ENCODE results near the gene KITLG.
"Not testable (repeated sequence)": the region's sequence is repeated elsewhere in the genome, so short reads cannot be mapped to it uniquely, and the experiment has no call there.

The KITLG gene

DNA sequence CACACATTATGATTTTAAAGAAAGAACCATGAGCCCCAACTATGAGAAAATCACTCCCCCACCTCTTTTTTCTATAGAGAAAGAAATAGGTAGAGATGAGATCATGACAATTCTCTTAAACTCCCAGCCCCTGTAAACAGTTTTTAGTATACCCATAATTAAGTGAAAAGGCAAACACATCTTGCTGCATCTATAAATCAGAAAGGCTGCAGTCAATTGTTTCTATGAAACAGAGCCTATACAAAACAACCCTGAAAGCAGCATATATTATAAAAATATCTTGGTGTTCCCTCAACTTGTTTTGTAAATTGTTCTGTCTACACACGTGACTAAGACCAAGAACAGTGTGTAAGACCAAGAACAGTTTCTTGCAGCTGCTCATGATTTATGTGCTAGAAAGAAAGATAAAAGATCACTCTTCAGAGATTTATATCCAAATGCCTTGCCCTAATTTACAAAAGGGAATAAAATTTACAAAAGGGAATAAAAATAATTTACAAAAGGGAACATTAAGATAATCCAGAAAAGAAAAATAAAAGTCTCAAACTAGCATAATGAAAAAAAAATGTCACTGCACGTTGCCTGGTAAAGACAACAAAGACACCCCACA lies 4.8 kb downstream of the KITLG start:
- no peak for DNase-seq

DNA sequence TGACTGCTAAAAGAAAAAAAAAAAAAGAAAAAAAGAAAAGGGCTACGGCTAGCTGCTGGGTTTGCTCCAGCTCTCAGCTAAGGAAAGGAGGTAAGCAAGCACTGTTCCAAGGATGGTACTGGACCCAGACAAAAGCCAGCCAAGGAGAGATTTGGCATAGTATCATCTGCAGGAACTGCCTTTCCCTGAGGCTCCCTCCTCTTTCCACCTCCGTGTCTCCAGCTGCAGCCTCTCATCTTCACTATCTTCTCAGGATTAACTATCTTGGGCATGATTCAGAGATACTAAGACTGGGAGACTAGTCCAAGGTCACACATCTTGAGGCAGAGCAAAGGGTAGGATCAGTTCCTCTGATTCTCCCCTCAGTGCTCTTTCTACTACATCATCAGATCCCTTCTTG lies 6.0 kb downstream of the KITLG start:
- no peak for DNase-seq

DNA sequence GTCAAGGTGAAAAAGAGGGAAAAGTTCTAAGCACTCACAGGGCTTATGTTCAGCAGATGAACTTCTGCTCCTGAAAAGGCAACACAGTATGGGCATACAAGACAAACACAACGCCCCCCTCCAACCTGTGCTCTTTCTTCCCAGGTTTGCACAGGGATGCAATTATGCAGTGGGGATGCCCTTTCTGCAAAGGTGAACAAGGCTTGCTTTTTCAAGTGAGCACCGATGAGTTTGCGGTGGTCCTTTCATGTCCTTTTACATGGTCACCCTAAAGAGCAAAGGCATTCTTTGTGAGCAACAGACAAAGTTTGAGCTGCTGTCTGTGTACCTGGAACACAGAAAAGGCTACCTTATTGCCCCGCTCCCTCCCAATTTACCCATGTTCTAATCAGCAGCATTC lies 6.7 kb downstream of the KITLG start:
- DNase-seq: no peak

DNA sequence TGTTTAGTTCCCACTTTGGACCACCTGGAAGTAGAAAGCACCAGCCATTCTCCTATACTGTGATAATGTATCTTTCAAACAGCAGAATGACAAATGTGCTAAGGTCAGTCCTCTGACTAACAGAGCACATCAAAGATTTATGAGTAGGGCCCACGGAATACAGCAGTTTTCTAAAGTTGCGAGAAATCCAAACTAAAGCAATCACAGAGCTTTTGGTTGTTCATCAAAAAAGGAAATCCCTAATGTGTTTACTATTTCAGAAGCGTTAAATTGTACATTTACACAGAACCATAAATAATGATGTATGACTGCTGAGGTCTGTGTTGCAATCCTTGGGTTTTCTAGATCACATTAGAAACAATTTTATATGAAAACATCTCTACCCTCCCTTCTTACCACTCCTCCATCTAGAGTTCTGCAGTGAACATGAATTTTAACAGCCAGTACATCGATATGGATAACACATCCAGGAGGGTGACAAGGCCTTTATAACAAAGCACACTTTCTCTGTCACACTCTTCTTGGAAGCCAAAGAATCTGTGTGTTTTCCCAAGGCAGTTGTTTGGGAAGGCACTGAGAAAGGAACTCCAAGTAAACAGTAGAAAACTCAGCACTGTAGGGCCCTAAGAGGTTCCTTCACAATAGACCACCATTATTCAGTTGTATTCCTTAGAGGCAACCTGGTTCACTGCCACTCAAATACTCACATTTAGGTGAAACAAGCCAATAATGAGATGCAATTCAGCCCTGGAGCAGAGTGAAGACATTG lies 7.3 kb downstream of the KITLG start:
- DNase-seq: no peak

DNA sequence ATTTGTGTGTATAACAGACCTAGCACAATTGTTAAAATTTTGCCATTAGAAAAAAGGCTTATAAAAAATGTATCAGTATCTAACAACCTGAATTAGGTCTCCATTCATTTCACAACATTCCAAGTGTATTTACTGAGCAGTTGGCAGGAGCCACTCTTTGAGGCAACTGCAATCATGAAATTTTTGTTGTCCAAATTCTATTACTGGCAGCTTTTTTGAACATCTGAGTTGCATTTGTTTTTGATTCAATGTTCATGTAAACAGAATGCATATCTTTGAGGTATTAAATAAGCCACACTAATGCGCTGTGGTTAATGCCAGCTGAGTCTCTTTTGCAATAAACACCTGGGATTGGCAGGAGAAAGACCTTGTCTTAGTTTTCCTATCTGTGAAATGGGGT lies 8.7 kb downstream of the KITLG start:
- DNase-seq: no peak

DNA sequence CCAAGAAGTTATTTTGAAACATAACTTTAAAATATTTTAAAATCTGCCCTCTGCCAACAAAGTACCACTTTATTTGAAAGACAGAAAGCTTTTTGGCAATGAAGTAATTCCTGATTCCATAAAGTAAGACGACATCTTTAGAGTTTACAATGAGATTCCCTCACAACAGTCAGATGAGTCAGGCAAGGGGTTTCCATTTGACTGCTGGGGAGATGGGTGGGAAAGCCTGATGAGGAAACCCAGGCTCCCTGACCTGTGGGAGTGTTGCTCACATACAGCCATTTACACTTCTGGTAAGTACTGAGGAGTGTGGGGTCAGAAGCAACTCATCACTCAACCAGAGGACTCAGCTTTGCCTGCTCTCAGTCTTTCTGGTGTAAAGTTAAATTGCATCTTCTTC lies 10.2 kb downstream of the KITLG start:
- DNase-seq: no peak

DNA sequence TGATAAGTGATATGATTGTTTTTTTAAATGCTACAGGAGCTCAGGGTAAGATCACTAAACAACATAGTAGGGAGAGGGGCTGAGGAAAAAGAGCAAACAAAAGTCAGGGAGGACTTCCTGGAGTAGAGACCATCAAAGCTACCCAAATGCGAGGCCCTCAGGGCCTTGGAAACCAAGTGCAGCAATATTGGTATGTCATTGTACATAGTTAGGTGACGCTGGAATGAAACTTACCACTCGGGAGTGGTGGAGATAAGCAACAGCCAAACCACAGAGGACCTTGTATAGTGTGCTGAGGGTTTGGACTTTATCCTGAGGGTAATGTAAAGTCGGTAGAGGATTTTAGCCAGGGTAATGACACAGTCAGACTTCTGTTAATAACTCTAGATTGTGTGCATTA lies 13.8 kb downstream of the KITLG start:
- DNase-seq: no peak

DNA sequence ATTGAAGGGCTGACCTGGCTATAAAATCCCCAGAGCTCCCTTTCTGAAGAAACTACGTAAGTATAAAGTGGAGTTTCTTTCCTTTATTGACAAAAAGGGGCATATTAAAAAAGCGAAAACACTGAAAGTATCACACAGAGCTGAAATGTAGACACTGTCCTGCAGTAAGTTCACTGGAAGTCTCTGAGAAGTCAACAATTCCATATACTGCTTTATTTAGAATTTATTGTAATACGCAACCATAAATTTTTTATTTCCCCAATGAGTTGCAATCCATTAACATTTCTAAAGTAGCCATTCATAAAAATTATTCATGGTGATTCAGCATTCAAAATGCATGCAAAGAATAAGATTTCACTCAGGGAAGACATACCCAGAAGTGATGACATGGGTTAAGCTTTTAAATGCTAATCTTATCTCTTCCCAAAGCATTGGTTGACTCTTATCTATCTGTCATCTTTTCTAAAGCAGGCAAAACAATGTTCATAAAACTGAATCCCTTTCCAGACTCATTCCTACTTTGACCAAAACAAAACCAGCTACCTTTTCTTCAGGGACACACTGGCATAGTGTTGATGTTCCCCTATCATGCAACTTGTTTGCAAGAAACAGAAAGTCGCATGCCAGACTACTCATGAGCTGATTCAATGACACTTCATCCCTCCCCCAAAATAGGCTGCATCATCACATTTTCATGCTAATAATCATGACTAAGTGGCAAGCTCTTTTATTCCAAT lies 17.3 kb downstream of the KITLG start:
- DNase-seq: no peak

DNA sequence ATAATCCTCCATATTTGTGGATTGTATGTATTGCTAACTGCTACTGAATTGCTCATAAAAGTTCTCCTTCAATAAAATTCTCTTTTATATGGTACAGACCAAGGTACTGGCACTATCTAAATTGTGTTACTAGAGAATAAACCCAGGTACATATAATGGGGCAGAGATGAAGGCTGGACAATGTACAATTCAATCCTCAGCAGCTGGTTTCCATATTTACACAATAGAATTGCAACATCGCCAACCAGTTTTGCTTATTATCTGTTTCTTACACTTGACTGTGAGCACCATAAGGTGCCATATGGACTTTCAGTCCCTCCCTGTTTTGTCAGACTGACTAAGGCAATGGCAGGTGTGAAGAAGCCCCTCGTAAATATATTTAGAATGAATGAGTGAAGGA lies 18.1 kb downstream of the KITLG start:
- DNase-seq: no peak

GRCh38 chr12:88559772-88560171 lies 20.5 kb downstream of the KITLG start:
- DNase-seq: no peak

DNA sequence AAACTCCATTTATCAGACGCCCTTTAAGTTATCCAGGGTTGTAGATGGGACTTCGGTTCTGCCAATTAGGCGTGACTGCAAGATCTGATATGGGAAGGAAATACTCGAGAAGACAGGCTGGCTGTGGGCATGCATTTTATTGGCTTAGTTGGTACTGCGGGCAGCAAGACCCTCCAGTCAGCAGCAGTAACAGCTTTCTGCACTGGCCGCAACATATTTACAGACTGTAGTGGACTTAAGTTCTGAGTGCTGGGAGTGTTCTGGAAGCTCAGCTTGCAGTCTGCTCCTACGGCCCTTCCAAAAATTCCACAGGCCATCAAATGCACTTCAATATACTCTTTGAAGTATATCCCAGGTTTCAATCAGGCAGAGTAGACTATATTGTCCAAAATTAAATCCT lies 21.1 kb downstream of the KITLG start:
- no peak for DNase-seq

DNA sequence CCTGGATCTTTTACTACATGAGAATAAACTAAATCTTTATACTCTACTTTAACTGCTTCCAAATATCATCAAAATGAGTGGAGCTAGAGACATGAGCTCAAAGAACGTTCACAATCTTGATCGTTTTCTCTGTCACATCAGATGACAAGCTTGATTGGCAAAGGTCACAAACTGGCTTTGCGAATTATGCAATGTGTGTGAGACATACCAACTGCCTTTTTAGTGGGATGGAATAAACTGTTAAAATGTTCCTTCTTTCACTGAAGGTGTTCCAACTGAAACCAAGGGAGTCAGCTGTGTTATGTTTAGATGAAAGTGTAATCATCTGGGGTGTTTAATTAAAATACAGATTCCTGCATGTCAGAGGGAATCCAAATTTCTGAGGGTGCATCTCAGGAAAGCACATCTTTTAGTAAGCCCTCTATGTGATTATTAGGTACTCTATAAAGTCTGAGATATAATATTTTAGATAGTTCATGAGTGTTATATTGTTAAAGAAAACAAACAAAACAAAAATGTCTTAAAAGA lies 21.9 kb downstream of the KITLG start:
- DNase-seq: no peak

GRCh38 chr12:88556213-88556774 lies 24.0 kb downstream of the KITLG start:
- no peak for DNase-seq

GRCh38 chr12:88553941-88554658 lies 26.2 kb downstream of the KITLG start:
- no peak for DNase-seq

DNA sequence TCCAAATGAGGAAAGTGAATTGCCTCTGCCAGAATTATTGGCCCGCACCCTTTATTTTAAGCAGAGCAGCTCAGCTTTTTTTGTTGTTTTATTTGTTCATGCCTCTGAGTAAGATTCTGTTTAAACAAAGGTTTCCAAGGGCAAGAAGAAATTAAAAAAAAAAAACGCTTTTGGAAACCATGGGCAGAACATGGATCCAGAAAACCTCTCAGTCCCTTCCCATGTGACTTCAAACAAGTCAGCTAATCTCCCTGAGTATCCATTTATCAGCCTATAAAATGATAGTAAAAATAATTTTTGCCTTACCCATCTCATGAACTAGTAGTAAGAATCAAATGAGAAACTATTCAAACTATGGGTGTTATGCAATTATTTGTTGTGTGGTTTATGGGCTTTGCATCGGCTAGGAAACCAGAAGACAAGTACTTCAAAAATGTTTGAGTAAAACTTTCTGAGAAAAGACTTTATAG lies 27.6 kb downstream of the KITLG start:
- no peak for DNase-seq

DNA sequence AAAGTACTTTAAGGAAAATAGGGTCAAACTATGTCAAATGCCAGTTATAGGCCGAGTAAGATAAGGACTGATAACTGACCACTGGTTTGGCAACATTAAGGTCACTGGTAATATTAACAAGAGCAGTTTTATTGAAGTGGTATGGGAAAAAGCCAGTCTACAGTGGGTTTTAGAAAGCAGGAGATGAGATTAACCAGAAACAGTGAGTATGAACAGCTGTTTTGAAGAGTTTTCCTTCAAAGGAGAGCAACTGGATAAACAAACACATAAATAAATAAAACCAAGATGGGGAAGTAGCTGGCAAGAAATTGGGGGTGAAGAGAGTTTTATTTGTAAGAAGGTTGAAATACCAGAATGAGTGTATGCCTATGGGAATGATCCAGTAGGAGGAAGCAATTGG lies 30.3 kb downstream of the KITLG start:
- no peak for DNase-seq

DNA sequence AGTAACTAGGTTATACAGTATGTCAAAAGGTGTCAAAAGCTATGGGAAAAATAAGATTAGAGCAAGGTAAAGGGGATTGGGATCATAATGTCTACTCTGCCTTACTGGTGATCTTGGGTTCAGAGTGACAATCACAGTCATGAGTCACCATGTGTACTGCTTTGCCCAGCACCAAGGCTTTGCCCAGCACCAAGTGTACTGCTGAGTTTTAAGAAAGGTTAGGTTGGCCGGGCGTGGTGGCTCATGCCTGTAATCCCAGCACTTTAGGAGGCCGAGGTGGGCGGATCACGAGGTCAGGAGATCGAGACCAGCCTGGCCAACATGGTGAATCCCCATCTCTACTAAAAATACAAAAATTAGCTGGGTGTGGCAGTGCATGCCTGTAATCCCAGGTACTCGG lies 32.3 kb downstream of the KITLG start:
- not testable (repeated sequence) for DNase-seq

- DNase-seq: no peak
Observed at GRCh38 chr12:88546853-88547252, 33.4 kb downstream of the KITLG start.

DNA sequence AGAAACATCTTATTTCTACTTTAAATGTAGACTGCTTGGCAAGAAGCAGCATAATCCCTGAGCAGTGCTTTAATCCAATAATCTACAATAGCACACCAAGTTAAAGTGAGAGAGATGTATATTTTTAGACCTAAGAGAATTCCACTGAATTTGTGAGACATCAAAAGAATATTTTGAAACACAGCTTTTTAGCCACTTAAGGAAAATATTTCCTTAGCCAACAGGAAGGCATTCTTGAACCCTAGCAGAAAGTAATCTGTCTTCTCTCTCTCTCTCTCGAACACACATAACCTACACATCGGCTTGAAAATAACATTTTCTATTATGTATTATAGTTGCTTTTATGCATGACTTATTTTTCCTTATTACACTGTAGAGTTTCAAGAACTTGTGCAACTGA lies 34.0 kb downstream of the KITLG start:
- DNase-seq: no peak

DNA sequence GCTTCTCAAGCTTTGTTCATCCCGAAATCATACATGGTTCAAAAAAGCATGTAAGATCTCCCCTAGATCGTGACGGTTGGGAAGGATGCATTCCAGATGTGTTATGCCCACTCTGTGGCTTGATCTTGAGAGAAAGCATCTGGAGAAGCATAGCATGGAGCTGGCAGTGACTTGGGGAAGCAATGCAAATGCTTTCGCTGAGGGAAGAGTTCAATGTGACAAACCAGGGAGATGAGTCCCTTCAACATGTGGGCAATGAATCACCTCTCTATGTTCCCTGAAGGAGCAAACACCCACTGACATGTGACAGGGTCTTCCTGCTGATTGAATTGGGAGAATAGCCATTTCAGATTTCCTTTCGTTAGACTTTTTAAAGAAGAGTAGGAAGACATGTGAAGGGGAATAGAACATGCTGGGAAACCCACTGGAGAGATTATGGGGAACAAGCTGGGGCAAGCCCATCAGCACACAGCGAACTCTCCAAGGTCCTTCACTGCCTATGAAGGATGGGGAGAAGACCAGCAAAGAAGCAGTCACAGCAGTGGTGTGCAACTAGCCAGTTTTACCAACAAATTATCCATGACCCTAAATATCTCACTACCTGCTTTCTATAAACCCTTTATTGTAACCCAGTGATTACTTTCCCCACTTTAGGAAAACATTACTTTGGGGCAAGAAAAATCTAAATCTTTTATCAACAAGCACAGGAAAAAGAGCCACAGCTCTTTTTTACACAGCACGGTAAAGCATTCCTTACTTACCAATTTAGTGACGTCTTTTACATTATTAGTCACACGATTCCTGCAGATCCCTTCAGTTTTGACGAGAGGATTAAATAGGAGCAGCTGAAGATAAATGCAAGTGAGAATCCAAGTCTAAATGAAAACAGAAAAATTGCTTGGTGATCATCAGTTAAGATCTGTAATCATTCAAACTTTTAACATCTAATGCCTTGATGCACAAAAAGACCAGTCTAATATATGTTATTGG lies 35.0 kb downstream of the KITLG start:
- no peak for DNase-seq

DNA sequence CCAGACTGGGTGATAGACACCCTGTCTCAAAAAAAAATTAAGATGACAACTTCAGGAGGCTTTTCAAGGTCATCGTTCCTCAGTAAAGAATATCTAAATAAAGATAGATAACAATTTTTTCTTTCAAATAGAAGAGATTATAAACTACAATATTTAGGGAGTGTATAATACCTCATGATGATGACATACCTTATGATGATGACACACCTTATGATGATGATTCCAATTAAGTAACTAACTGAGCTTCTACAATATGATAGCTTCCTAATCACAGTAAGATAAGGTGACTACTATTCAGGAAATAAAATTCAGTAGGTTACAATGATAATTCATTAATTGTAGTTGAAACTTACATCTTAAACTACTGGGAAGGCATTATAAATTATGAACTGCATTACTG lies 40.4 kb downstream of the KITLG start:
- DNase-seq: no peak

DNA sequence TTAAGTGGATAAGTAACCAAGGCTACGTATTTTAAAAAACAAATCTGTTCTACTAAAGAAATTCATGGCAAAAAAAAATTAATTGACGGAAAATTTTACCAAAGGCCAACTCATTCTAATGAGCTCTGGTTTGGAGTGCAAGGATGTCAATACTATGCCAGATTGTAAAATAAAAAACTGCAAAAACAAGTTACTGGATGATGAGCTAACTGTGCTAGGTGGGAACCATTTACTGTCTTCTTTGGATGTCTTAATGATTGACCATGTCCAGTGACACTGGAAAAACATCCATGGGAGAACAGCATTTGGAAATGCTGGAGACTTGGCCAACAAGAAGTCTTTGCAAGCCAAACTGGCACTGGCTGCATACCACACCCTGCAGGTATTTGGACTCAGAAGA lies 41.6 kb downstream of the KITLG start:
- DNase-seq: no peak
